Cerebellar cortex (tissue), 1 donor: Measurements from ENCODE around the gene PTPN7.
"Not testable (repeated sequence)": the region's sequence is repeated elsewhere in the genome, so short reads cannot be mapped to it uniquely, and the experiment has no call there.

Source experiments
- DNase-seq: peaks from one replicate; pipeline ENCODE4 v3.0.0-alpha.2; 2015; ENCODE audit warnings: low spot score

PTPN7 gene

DNA sequence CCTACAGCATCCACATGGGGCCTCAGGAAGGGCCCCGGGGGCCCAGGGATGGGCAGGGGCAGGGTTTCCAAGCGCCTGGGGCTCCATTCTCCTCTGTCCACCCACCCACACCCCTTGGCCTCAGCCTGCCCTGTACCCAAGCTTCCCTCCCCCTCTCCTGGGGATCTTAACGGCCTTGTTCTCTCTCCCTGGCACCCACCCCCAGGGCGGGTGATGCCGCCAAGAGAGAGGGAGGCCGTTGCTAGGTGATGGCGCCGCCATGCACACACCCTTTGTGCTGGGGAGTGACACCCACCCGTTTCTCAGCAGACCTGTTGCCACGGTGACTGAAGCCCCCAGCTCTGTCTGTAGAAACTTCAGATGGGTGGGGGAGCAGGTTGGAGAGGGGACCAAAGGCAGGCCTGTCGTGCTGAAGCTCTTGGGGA, 30.1 kb downstream of the PTPN7 start:
- no peak for DNase-seq

- no peak for DNase-seq
These were observed 30.7 kb downstream of the PTPN7 start for GRCh38 chr1:202129453-202130296.

DNA sequence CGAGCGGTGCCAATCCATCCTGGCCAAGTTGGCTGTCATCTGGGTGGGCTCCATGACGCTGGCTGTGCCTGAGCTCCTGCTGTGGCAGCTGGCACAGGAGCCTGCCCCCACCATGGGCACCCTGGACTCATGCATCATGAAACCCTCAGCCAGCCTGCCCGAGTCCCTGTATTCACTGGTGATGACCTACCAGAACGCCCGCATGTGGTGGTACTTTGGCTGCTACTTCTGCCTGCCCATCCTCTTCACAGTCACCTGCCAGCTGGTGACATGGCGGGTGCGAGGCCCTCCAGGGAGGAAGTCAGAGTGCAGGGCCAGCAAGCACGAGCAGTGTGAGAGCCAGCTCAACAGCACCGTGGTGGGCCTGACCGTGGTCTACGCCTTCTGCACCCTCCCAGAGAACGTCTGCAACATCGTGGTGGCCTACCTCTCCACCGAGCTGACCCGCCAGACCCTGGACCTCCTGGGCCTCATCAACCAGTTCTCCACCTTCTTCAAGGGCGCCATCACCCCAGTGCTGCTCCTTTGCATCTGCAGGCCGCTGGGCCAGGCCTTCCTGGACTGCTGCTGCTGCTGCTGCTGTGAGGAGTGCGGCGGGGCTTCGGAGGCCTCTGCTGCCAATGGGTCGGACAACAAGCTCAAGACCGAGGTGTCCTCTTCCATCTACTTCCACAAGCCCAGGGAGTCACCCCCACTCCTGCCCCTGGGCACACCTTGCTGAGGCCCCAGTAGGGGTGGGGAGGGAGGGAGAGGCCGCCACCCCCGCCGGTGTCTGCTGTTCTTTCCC, 32.4 kb downstream of the PTPN7 start:
- DNase-seq = no peak

DNA sequence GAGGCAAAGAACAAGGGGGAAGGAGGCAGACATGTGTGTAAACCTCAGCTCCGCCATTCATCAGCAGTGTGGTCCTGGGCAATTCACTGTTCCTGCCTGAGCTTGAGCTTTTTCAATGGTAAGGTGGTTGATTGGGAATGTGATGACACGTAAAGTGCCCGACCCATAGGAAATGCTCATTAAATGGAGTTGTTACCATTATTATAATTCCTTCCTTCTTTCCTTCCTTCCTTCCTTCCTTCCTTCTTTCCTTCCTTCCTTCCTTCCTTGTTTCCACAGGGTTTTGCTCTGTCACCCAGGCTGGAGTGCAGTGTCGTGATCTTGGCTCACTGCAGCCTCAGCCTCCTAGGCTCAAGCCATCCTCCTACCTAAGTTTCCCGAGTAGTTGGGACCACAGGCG, 33.3 kb downstream of the PTPN7 start:
- DNase-seq = no peak

- DNase-seq = no peak
These were observed 34.0 kb downstream of the PTPN7 start for GRCh38 chr1:202126426-202126825.

GRCh38 chr1:202125611-202126010, 34.8 kb downstream of the PTPN7 start:
- DNase-seq = no peak

- peak; percentile 57 for DNase-seq
These were observed 36.3 kb downstream of the PTPN7 start for GRCh38 chr1:202124142-202124541.

GRCh38 chr1:202123336-202123813, 37.0 kb downstream of the PTPN7 start:
- no peak for DNase-seq

GRCh38 chr1:202122639-202123335, 37.6 kb downstream of the PTPN7 start, which contains the start of gene GPR37L1:
Gene GPR37L1 (plus strand): TSS chr1:202122917. CDS start chr1:202122964, 47 bp downstream.
- peak; percentile 53 for DNase-seq

DNA sequence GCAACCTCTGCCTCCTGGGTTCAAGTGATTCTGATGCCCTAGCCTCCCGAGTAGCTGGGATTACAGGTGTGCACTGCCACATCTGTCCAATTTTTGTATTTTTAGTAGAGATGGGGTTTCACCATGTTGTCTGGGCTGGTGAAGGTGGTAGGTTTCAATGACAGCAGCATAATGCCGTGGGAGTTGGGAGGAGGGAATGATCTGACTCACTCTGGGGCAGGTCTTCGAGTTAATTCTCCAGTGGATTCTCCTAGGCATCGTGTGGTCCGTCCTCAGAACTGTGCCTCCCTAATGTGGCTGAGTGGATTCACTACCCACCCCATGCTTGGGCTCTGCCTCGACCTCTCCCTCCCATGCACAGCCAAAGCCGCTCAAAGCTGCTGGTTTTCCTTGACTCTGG, 39.4 kb downstream of the PTPN7 start:
- DNase-seq = no peak

DNA sequence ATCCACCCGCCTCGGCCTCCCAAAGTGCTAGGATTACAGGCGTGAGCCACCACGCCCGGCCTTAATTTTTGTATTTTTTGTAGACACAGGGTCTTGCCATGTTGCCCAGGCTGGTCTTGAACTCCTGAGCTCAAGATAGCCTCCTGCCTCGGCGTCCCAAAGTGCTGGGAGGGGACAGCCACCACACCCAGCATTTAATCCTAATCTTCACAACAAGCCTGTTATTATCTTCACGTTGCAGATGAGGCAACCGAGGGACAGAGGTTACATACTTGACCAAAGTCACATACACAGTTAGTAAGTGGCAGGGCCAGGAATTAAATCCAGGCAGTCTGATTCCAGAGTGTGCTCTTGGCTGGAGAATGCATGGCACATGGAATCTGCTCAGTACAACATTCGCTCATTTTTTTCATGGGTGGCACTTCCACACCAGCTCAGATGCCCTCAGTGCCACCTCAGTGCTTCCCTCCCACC, 42.5 kb downstream of the PTPN7 start:
- DNase-seq = no peak

GRCh38 chr1:202116287-202116686, 44.1 kb downstream of the PTPN7 start:
- DNase-seq = no peak

GRCh38 chr1:202113690-202114300, 46.6 kb downstream of the PTPN7 start:
- no peak for DNase-seq

- DNase-seq = no peak
These were observed 47.3 kb downstream of the PTPN7 start for GRCh38 chr1:202112859-202113689.

DNA sequence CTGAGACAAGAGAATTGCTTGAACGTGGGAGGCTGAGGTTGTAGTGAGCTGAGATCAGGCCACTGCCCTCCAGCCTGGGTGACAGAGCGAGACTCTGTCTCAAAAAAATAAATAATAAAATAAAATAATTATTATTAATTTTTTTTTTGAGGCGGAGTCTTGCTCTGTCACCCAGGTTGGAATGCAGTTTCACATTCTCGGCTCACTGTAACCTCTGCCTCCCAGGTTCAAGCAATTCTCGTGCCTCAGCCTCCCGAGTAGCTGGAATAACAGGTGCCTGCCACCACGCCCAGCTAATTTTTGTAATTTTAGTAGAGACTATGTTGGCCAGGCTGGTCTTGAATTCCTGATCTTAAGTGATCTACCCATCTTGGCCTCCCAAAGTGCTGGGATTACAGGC, 48.8 kb downstream of the PTPN7 start:
- DNase-seq = not testable (repeated sequence)

- no peak for DNase-seq
These were observed 49.4 kb downstream of the PTPN7 start for GRCh38 chr1:202110977-202111376.

DNA sequence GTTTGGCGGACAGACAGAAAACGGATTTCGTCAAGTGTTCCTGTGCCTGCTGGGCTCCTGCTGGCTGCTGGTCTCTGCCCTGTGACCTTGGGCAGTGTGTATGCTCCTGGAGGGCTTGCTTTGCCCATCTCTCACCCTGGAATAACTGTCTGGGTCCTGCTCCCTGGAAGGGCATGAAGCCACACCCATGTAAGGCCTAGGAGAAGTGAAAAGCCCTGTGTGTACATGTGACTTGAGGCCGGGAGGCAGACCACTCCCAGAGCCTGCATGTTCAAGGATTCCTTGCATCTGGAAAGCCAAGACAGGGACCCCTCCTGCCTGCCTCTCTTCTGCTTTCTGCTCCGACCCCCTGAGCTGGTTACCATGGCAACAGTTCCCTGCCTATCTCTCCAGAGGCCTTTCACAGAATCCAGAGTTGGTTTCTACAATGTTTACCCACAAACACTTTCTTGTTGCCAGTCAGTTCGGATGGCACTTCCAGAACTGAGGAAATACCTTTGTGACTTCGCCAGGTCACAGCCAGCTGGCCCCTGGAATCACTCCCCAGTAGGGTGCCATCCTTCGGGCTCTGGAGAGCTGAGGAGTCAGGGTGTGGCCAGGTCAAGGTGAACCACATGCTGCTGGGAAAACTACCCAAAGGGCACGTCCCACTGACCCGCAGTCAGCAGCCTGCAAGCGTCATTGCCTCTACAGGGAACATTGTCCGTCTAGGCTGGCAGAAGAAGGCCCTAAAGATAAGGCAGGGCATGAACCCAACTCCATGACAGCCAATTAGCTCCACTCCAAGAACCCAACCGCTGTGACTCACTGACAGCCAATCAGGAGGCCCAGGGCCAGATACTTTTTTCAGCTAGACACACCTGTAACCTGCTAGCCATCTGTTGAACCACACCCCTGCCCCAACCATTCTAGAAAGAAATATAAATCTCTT, 52.3 kb downstream of the PTPN7 start:
- no peak for DNase-seq

DNA sequence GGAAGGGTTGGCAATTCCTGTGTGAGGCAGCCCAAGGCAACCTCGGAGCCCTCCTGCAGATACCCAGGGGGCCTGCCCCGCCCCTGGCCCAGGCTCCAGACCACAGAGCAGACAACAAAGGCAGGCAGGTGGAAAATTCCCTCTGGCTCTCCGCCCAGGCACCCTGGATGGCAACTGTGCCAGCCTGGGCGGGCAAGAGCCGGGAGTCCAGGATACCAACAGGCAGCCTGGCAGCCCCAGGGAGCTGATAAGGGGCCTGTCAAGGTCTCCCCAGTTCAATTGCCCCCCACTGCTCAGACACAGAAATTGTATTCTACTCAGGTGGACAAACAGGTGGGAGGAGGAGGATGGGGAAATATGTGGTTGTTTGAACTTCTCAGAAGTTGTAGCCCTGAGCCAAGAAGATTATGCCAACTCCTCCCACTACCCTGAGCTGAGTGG, 53.1 kb downstream of the PTPN7 start:
- no peak for DNase-seq
